NCI-H2227 (cell line): Measurements from ENCODE around the gene SPON1.

ENCODE experiments used
- DNase-seq: peaks from one replicate; lab custom pipeline; 2025; ENCODE audit not compliant: unreplicated experiment; lab: John Stamatoyannopoulos, UW

SPON1 gene

GRCh38 chr11:14308897-14309387, 346.4 kb downstream of the SPON1 start:
- DNase-seq = no peak

GRCh38 chr11:14309425-14310192, 347.1 kb downstream of the SPON1 start:
- peak; percentile 6 for DNase-seq

GRCh38 chr11:14310679-14311078, 348.2 kb downstream of the SPON1 start:
- no peak for DNase-seq

DNA sequence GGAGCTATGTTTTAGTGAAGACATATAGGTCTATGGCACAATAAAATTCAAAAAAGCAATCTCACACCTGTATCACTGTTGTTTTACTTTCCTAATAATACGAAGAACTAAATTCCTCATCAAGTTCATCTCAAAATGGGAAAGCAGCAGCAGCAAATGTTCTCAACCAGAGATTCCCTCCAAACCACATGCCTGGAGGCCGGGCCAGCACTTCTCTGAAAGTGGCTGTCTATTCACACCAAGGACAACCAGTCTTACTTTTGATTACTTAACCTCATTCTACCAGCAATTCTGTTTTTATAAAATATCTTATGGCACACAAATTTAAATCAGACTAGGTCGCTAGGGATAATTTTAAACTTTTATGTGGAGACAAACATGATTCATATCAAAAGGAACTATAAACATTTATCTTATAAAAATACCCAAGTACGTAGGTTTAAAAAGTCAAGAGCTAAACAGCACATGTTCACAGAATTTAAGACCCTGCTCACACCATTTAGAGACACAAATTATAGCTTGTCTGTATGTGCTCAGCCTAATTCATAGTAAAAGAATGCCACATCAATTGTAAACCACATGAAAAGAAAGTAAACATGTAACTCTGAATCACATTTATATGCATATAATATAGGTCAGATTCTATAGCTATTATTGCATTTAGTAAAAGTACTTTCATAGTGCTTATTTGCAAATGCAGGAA, 350.4 kb downstream of the SPON1 start:
- no peak for DNase-seq

GRCh38 chr11:14314127-14314526, 351.6 kb downstream of the SPON1 start:
- DNase-seq = no peak

GRCh38 chr11:14315130-14315529, 352.6 kb downstream of the SPON1 start:
- no peak for DNase-seq
